HepG2 (cell line): Measurements from ENCODE around the gene CIDEA. TPM values are rescaled to one million over a fixed set of nuclear protein-coding genes. Genes with fewer than 3 reads are reported as not detected.
A peak's percentile ranks its signal among the peaks of the same experiment; 100 is the strongest.

Experiments
- ATAC-seq: fragments of 200-7000 bp; cut with Tn5 transposase; 3 replicates; pipeline ENCODE4 v1.9.1; 2020; ENCODE audit warnings: mild to moderate bottlenecking, moderate library complexity
- BruUV-seq: library from RNA; stranded (reverse); fragments of 400-500 nt; replicated peaks from 2 replicates; lab custom pipeline; 2021; lab: Mats Ljungman, UMichigan
- CTCF ChIA-PET: fragments of 300-600 bp; formaldehyde crosslinking; extraction: SDS; loops from one replicate; lab custom pipeline; 2021; ENCODE audit warnings: low total read pairs, inconsistent platforms, low intra/inter-chr PET ratio; lab: Yijun Ruan, JAX
- POLR2A ChIA-PET: fragments of 350-600 bp; sonication (Branson Sonifier 250); formaldehyde crosslinking; loops from one replicate; lab custom pipeline; 2020; ENCODE audit warnings: antibody characterized with exemption, inconsistent platforms; lab: Yijun Ruan, JAX
- DNase-seq: peaks from one replicate; pipeline ENCODE4 v3.0.0-alpha.2; 2015; ENCODE audit warnings: low spot score
- FAIRE-seq: peaks from 3 replicates; lab custom pipeline; 2011; peaks lifted over from hg19 to GRCh38; lab: Jason Lieb, UNC
- H2AFZ ChIP-seq: one replicate; pipeline ENCODE4 v1.6.1; 2011; ENCODE audit warnings: low read length, inconsistent platforms
- H3K27ac ChIP-seq: fragments of 300-600 bp; 3 replicates; pipeline ENCODE4 v1.8.0; 2011; ENCODE audit warnings: mixed run types, mild to moderate bottlenecking, mixed read lengths, low read length, inconsistent platforms; ENCODE audit not compliant: insufficient read depth; ENCODE audit errors: extremely low read length
- H3K27me3 ChIP-seq, 2 experiments: fragments of 200-600 bp in 1 of 2; 2 replicates in 1 of 2; 3 replicates in 1 of 2; pipeline versions ENCODE4 v1.6.0 to v1.8.0; 2011; ENCODE audit warnings: low read length in 2 of 2, mild to moderate bottlenecking in 2 of 2, moderate library complexity in 2 of 2, inconsistent platforms in 1 of 2; ENCODE audit not compliant: insufficient read depth in 2 of 2, control insufficient read depth in 1 of 2
- H3K36me3 ChIP-seq, 2 experiments: fragments of 200-600 bp in 1 of 2; replicated peaks in 1 of 2; 2 replicates in 1 of 2; 3 replicates in 1 of 2; pipeline versions ENCODE4 v1.5.1 to v1.8.0; 2011; ENCODE audit warnings: low read length in 2 of 2, inconsistent platforms in 1 of 2; ENCODE audit not compliant: insufficient read depth in 2 of 2, control insufficient read depth in 1 of 2
- H3K4me1 ChIP-seq: 2 replicates; pipeline ENCODE4 v1.5.1; 2012; ENCODE audit warnings: low read length, inconsistent platforms; ENCODE audit not compliant: insufficient read depth
- H3K4me2 ChIP-seq: 2 replicates; pipeline ENCODE4 v1.6.0; 2011; ENCODE audit warnings: low read depth, low read length, inconsistent platforms
- H3K4me3 ChIP-seq, 3 experiments: fragments of 200-600 bp in 1 of 3; sonication (generic), shearing (Covaris generic) in 1 of 3; replicated peaks in 1 of 3; 2 replicates each; pipeline ENCODE4 v1.5.1; 2011 to 2016; ENCODE audit warnings: low read length in 3 of 3, inconsistent platforms in 2 of 3, low read depth in 2 of 3, mild to moderate bottlenecking in 2 of 3, control low read depth in 1 of 3, mixed read lengths in 1 of 3; ENCODE audit not compliant: insufficient read depth in 1 of 3
- H3K79me2 ChIP-seq: one replicate; pipeline ENCODE4 v1.6.1; 2011; ENCODE audit warnings: low read length, inconsistent platforms; ENCODE audit not compliant: insufficient read depth
- H3K9ac ChIP-seq: 2 replicates; pipeline ENCODE4 v1.6.0; 2011; ENCODE audit warnings: mild to moderate bottlenecking, low read depth, low read length, inconsistent platforms; ENCODE audit not compliant: insufficient read depth
- H3K9me3 ChIP-seq: 2 replicates; pipeline ENCODE4 v1.5.1; 2012; ENCODE audit warnings: mild to moderate bottlenecking, low read length
- H4K20me1 ChIP-seq: 2 replicates; pipeline ENCODE4 v1.6.0; 2011; ENCODE audit warnings: inconsistent platforms, mild to moderate bottlenecking, low read length, moderate library complexity; ENCODE audit not compliant: insufficient read depth
- CREM ChIP-seq, 2 experiments: sonication (generic) in 1 of 2; formaldehyde crosslinking in 1 of 2; IDR thresholded peaks; 2 replicates each; pipeline versions ENCODE4 v1.4.0 to v1.6.1; 2016 to 2020; ENCODE audit warnings: antibody characterized with exemption in 1 of 2, mild to moderate bottlenecking in 1 of 2, missing genetic modification reagents in 1 of 2
- FOXA3 ChIP-seq: IDR thresholded peaks from 2 replicates; pipeline ENCODE4 v1.6.1; 2016; ENCODE audit warnings: missing genetic modification reagents, missing compliant biosample characterization
- GABPA ChIP-seq, 2 experiments: IDR thresholded peaks; 2 replicates each; pipeline ENCODE4 v1.6.1; 2011 to 2016; ENCODE audit warnings: low read depth in 2 of 2, low read length in 1 of 2, missing biosample characterization in 1 of 2, missing genetic modification characterization in 1 of 2
- GMEB2 ChIP-seq: IDR thresholded peaks from 2 replicates; pipeline ENCODE4 v1.6.1; 2016; ENCODE audit warnings: missing biosample characterization, missing genetic modification reagents, low read depth
- GTF2F1 ChIP-seq: fragments of 150-350 bp; IDR thresholded peaks from 2 replicates; pipeline ENCODE4 v1.6.1; 2014; ENCODE audit warnings: low read length
- HIVEP1 ChIP-seq: sonication (generic); formaldehyde crosslinking; IDR thresholded peaks from 2 replicates; pipeline ENCODE4 v1.4.0; 2020; ENCODE audit warnings: mild to moderate bottlenecking, missing genetic modification reagents
- JUND ChIP-seq: sonication (generic); formaldehyde crosslinking; IDR thresholded peaks from 2 replicates; pipeline ENCODE4 v1.8.0; 2022; ENCODE audit warnings: mild to moderate bottlenecking, missing genetic modification reagents
- MXD3 ChIP-seq: IDR thresholded peaks from 2 replicates; pipeline ENCODE4 v1.6.1; 2016; ENCODE audit warnings: mild to moderate bottlenecking, missing biosample characterization, missing genetic modification reagents
- PHF5A ChIP-seq: IDR thresholded peaks from one replicate; pipeline ENCODE4 v1.6.1; 2018; ENCODE audit warnings: low read depth, missing genetic modification reagents; ENCODE audit not compliant: unreplicated experiment
- PTBP1 ChIP-seq: fragments of 200-400 bp; formaldehyde crosslinking; IDR thresholded peaks from 2 replicates; pipeline ENCODE4 v1.6.1; 2018; ENCODE audit warnings: low read length, low read depth; ENCODE audit not compliant: poor library complexity, severe bottlenecking
- RARG ChIP-seq: sonication (generic); formaldehyde crosslinking; IDR thresholded peaks from 2 replicates; pipeline ENCODE4 v1.4.0; 2020; ENCODE audit warnings: low read depth, mild to moderate bottlenecking, missing genetic modification reagents
- SAP130 ChIP-seq: IDR thresholded peaks from 2 replicates; pipeline ENCODE4 v1.6.1; 2016; ENCODE audit warnings: low read depth
- TFDP1 ChIP-seq: IDR thresholded peaks from 2 replicates; pipeline ENCODE4 v1.6.1; 2016; ENCODE audit warnings: missing compliant biosample characterization, missing genetic modification reagents, borderline replicate concordance
- ZFP36L2 ChIP-seq: sonication (generic); formaldehyde crosslinking; IDR thresholded peaks from 2 replicates; pipeline ENCODE4 v1.4.0; 2020; ENCODE audit warnings: missing genetic modification reagents
- ZFY ChIP-seq: sonication (generic); formaldehyde crosslinking; IDR thresholded peaks from 2 replicates; pipeline ENCODE4 v1.4.0; 2020; ENCODE audit warnings: missing genetic modification reagents
- ZNF124 ChIP-seq: sonication (generic); formaldehyde crosslinking; IDR thresholded peaks from 2 replicates; pipeline ENCODE4 v1.4.0; 2020; ENCODE audit warnings: missing genetic modification reagents
- ZNF260 ChIP-seq: sonication (generic); formaldehyde crosslinking; IDR thresholded peaks from 2 replicates; pipeline ENCODE4 v1.4.0; 2020; ENCODE audit warnings: missing genetic modification reagents, low read depth, mild to moderate bottlenecking, borderline replicate concordance
- ZNF446 ChIP-seq: sonication (generic); formaldehyde crosslinking; IDR thresholded peaks from 2 replicates; pipeline ENCODE4 v1.5.0; 2020; ENCODE audit warnings: mild to moderate bottlenecking, missing genetic modification reagents
- ZNF816 ChIP-seq: sonication (generic); formaldehyde crosslinking; IDR thresholded peaks from 2 replicates; pipeline ENCODE4 v1.8.0; 2022; ENCODE audit warnings: missing genetic modification reagents, mild to moderate bottlenecking, borderline replicate concordance
- ZNF878 ChIP-seq: sonication (generic); formaldehyde crosslinking; IDR thresholded peaks from 2 replicates; pipeline ENCODE4 v1.8.1; 2023; ENCODE audit warnings: mild to moderate bottlenecking, missing genetic modification reagents, moderate library complexity
- WGBS: methylation state at CpG from one replicate; pipeline ENCODE4 v1.1.6; 2017; ENCODE audit warnings: low lambda C conversion rate; 5-methylcytosine and 5-hydroxymethylcytosine counted together
- in situ Hi-C: cut with HindIII; loops from 2 replicates; pipeline ENCODE4 v1.10.0; 2017; ENCODE audit warnings: low pct_unique_long_range_greater_than_20kb; ENCODE audit not compliant: extremely low pct_ligation_motif_present
- intact Hi-C: fragments of 100-400 bp; cut with micrococcal nuclease; formaldehyde crosslinking; loops from one replicate; pipeline ENCODE4 v1.10.0; 2022; ENCODE audit not compliant: unreplicated experiment
- polyA plus RNA-seq, 8 experiments: library from polyadenylated mRNA; depleted of rRNA in 3 of 8; stranded (reverse) in 7 of 8; unstranded in 1 of 8; fragments of >200 nt; fragmentation: Illumina TruSeq in 4 of 8; extraction: Trizol in 4 of 8; gene quantifications; 2 replicates each; pipeline versions ENCODE4 v1.2.1 to v1.2.3, GENCODE V29; 2011 to 2016; ENCODE audit warnings: low read depth in 4 of 8, missing spikeins in 1 of 8, mixed read lengths in 1 of 8; ENCODE audit not compliant: insufficient read depth in 1 of 8
- total RNA-seq, 5 experiments: library from RNA; depleted of rRNA; stranded (reverse); fragments of >200 nt; fragmentation: Illumina TruSeq; extraction: Trizol; gene quantifications; 2 replicates each; pipeline ENCODE4 v1.2.3, GENCODE V29; 2016; ENCODE audit warnings: low read depth in 1 of 5

CIDEA gene
- total and polyA plus RNA-seq, 2 of the 13 experiments (the other 11 are each of a cell fraction or from before 2014, with no cell fraction given), result not detected

- H4K20me1 ChIP-seq, result no peaks in the 10 kb centered on the region
- POLR2A ChIA-PET, result interaction anchor here (0.8 to 2.2 kb wide), 5 partner anchors 9 to 605 kb away, joined by 3 to 12 read pairs (median 3); partner anchors contain the start of genes PTPN2 and TUBB6
- in situ Hi-C loops, result no loop called here
- peaks cover 33% of the 10 kb centered on the region for H3K4me1 ChIP-seq
- H3K9me3 ChIP-seq, result no peaks in the 10 kb centered on the region
- peak; percentile 74 for DNase-seq
- peak; percentile 64 for FAIRE-seq
- no peaks in the 10 kb centered on the region for H3K36me3 ChIP-seq
- H3K27me3 ChIP-seq, result peaks cover 0 to 14% of the 10 kb centered on the region in 2 experiments; a peak in 1 of 5 replicates
- intact Hi-C loops, result no loop called here
- H3K79me2 ChIP-seq, result no peaks in the 10 kb centered on the region
- CTCF ChIA-PET, result no interaction called here
- ATAC-seq, result peak; percentile 93
- peak overlapping the region; percentile 32 to 61 (median 53) for H3K4me3 ChIP-seq
- TSS peak; percentile 94 for BruUV-seq
- peak overlapping the region; percentile 82 for H3K4me2 ChIP-seq
- WGBS, result 29% methylated on average over 19 of the region's 30 CpGs
- H3K27ac ChIP-seq, result no peak overlapping the region
- H3K9ac ChIP-seq, result peak overlapping the region; percentile 50
- no peak overlapping the region for H2AFZ ChIP-seq
- TF ChIP-seq ZNF878 (no peak), MXD3 (0 out of 2 replicates have a peak, but pooled peaks have one; percentile 22), RARG (CRISPR knock-in tag) (no peak), ZNF816 (CRISPR knock-in tag) (no peak), ZNF446 (CRISPR knock-in tag) (no peak), GMEB2 (CRISPR knock-in tag) (no peak), CREM (IDR thresholded peaks at IDR 0.05) (peak; percentile 36; the same call in 1 of the 2 replicates), CREM (CRISPR knock-in tag; IDR thresholded peaks at IDR 0.05) (no peak), HIVEP1 (CRISPR knock-in tag) (no peak), ZNF260 (no peak), ZFY (peak; percentile 56), ZFP36L2 (CRISPR knock-in tag) (no peak), SAP130 (CRISPR knock-in tag) (peak; percentile 67), PTBP1 (no peak), JUND (CRISPR knock-in tag) (0 out of 2 replicates have a peak, but pooled peaks have one; percentile 21), ZNF124 (0 out of 2 replicates have a peak, but pooled peaks have one; percentile 34), GTF2F1 (no peak), FOXA3 (CRISPR knock-in tag) (0 out of 2 replicates have a peak, but pooled peaks have one; percentile 26), PHF5A (CRISPR knock-in tag) (peak; percentile 53), TFDP1 (CRISPR knock-in tag) (peak; percentile 54; the same call in 1 of the 2 replicates), GABPA (IDR thresholded peaks at IDR 0.05; ENCODE audit: low read depth, low read length) (no peak), GABPA (CRISPR knock-in tag; IDR thresholded peaks at IDR 0.05; ENCODE audit: low read depth) (peak; percentile 46)
Measured at GRCh38 chr18:12278741-12279682, 24.9 kb downstream of the CIDEA start.
